ENCODE measurements around the gene DNAJB2. TPM values are rescaled to one million over a fixed set of nuclear protein-coding genes. Genes with fewer than 3 reads are reported as not detected.
"Not testable (repeated sequence)": the region's sequence is repeated elsewhere in the genome, so short reads cannot be mapped to it uniquely, and the experiment has no call there.

Gene DNAJB2
- total and polyA plus RNA-seq, 7 experiments from 2014 or later, result 6.7 to 134 (median 107) TPM

GRCh38 chr2:219287116-219287440, 7.9 kb downstream of the DNAJB2 start:
- H3K27me3 ChIP-seq (ENCODE audit: control insufficient read depth in 2 of 2, insufficient read depth in 2 of 2, low read length in 2 of 2); H3K4me3 Mint-ChIP-seq; H3K4me3 ChIP-seq (ENCODE audit: low read length); H3K4me1 ChIP-seq (ENCODE audit: control insufficient read depth in 2 of 2, insufficient read depth in 2 of 2, low read length in 2 of 2); H3K27ac ChIP-seq (ENCODE audit: low read depth, low read length); H3K9me3 ChIP-seq (ENCODE audit: control insufficient read depth in 2 of 3, low read length in 3 of 3); H3K9me3 Mint-ChIP-seq; DNase-seq; H3K27me3 Mint-ChIP-seq; ATAC-seq; intact Hi-C loops (cut with micrococcal nuclease): not testable (repeated sequence)
- Mint-ChIP-seq H3K27ac (peak overlapping the region in 4 of 9 donors; percentile 12 to 82 (median 43)), H3K36me3 (peaks cover 0 to 19% (median 8%) of the 10 kb centered on the region in 5 donors), H3K4me1 (peaks cover 5 to 18% (median 9%) of the 10 kb centered on the region in 7 donors)
- POLR2A ChIA-PET, result interaction anchor here (1.0 kb wide), 1 partner anchor 8 kb away, joined by 3 read pairs; no protein-coding TSS in a partner anchor
- CTCF ChIA-PET, result interaction anchor here (0.6 to 2.0 kb wide), 5 partner anchors 8 to 50 kb away, joined by 3 to 12 read pairs (median 3); partner anchors contain the start of gene DNAJB2
- peaks cover 0 to 46% (median 13%) of the 10 kb centered on the region in 3 experiments for H3K36me3 ChIP-seq (ENCODE audit: control insufficient read depth in 2 of 3, insufficient read depth in 3 of 3, low read length in 3 of 3)

GRCh38 chr2:219287580-219288265, 8.6 kb downstream of the DNAJB2 start:
- Histone ChIP-seq H3K27me3 (ENCODE audit: control insufficient read depth in 2 of 2, insufficient read depth in 2 of 2, low read length in 2 of 2) (no peaks in the 10 kb centered on the region), H3K9me3 (ENCODE audit: control insufficient read depth in 2 of 3, low read length in 3 of 3) (no peaks in the 10 kb centered on the region), H3K4me1 (ENCODE audit: control insufficient read depth in 2 of 2, insufficient read depth in 2 of 2, low read length in 2 of 2) (no peaks in the 10 kb centered on the region), H3K4me3 (ENCODE audit: low read length) (no peak overlapping the region), H3K27ac (ENCODE audit: low read depth, low read length) (peak overlapping the region; percentile 17), H3K36me3 (ENCODE audit: control insufficient read depth in 2 of 3, insufficient read depth in 3 of 3, low read length in 3 of 3) (peaks cover 0 to 40% (median 6%) of the 10 kb centered on the region in 3 experiments)
- no peaks in the 10 kb centered on the region for H3K9me3 Mint-ChIP-seq
- peaks cover 0 to 12% (median 5%) of the 10 kb centered on the region in 5 donors for H3K36me3 Mint-ChIP-seq
- CTCF ChIA-PET, result interaction anchor here (0.8 kb wide), 1 partner anchor 9 kb away, joined by 5 read pairs; the partner anchor contains the start of gene DNAJB2
- DNase-seq (no peak), ATAC-seq (no peak)
- no peak overlapping the region for H3K4me3 Mint-ChIP-seq
- peak overlapping the region in 4 of 9 donors; percentile 51 to 85 (median 60) for H3K27ac Mint-ChIP-seq
- peaks cover 0 to 3% (median 0%) of the 10 kb centered on the region in 5 donors for H3K27me3 Mint-ChIP-seq
- H3K4me1 Mint-ChIP-seq, result peaks cover 5 to 13% (median 6%) of the 10 kb centered on the region in 7 donors
- intact Hi-C loops (cut with micrococcal nuclease), result no loop called here
- POLR2A ChIA-PET, result interaction anchor here (0.7 kb wide), 1 partner anchor 40 kb away, joined by 3 read pairs; no protein-coding TSS in a partner anchor

- H3K27me3 Mint-ChIP-seq, result peaks cover 0 to 3% (median 0%) of the 10 kb centered on the region in 5 donors
- no peak overlapping the region for H3K27ac Mint-ChIP-seq
- H3K36me3 ChIP-seq (ENCODE audit: control insufficient read depth in 2 of 3, insufficient read depth in 3 of 3, low read length in 3 of 3), result peaks cover 0 to 26% (median 0%) of the 10 kb centered on the region in 3 experiments
- no peak for ATAC-seq
- H3K27me3 ChIP-seq (ENCODE audit: control insufficient read depth in 2 of 2, insufficient read depth in 2 of 2, low read length in 2 of 2), result no peaks in the 10 kb centered on the region
- CTCF ChIA-PET, result no interaction called here
- DNase-seq, result no peak
- H3K27ac ChIP-seq (ENCODE audit: low read depth, low read length), result no peak overlapping the region
- no peaks in the 10 kb centered on the region for H3K9me3 ChIP-seq (ENCODE audit: control insufficient read depth in 2 of 3, low read length in 3 of 3)
- H3K4me3 Mint-ChIP-seq, result no peak overlapping the region
- H3K4me3 ChIP-seq (ENCODE audit: low read length), result no peak overlapping the region
- POLR2A ChIA-PET, result interaction anchor here (1.4 kb wide), 1 partner anchor 37 kb away, joined by 3 read pairs; no protein-coding TSS in a partner anchor
- peaks cover 0 to 5% (median 0%) of the 10 kb centered on the region in 5 donors for H3K36me3 Mint-ChIP-seq
- intact Hi-C loops (cut with micrococcal nuclease), result no loop called here
- H3K4me1 Mint-ChIP-seq, result peaks cover 2 to 6% (median 5%) of the 10 kb centered on the region in 7 donors
- no peaks in the 10 kb centered on the region for H3K4me1 ChIP-seq (ENCODE audit: control insufficient read depth in 2 of 2, insufficient read depth in 2 of 2, low read length in 2 of 2)
- no peaks in the 10 kb centered on the region for H3K9me3 Mint-ChIP-seq
Measured at GRCh38 chr2:219289195-219289536, 10.0 kb downstream of the DNAJB2 start.

- Mint-ChIP-seq H3K27ac (no peak overlapping the region), H3K36me3 (peaks cover 0 to 5% (median 0%) of the 10 kb centered on the region in 5 donors), H3K9me3 (no peaks in the 10 kb centered on the region), H3K4me1 (peaks cover 5 to 10% (median 8%) of the 10 kb centered on the region in 7 donors), H3K27me3 (peaks cover 0 to 3% (median 0%) of the 10 kb centered on the region in 5 donors), H3K4me3 (no peak overlapping the region)
- DNase-seq (no peak), ATAC-seq (no peak)
- intact Hi-C loops (cut with micrococcal nuclease), result loop anchor here in 1 of 2 donors (5.0 kb wide), 1 partner anchor 253 kb away; the partner anchor contains the start of genes CHPF and TMEM198
- no peaks in the 10 kb centered on the region for H3K9me3 ChIP-seq (ENCODE audit: control insufficient read depth in 2 of 3, low read length in 3 of 3)
- POLR2A ChIA-PET, result interaction anchor here (1.3 to 1.4 kb wide), 2 partner anchors 9 to 38 kb away, joined by 3 to 4 read pairs; no protein-coding TSS in a partner anchor
- no peaks in the 10 kb centered on the region for H3K27me3 ChIP-seq (ENCODE audit: control insufficient read depth in 2 of 2, insufficient read depth in 2 of 2, low read length in 2 of 2)
- H3K4me1 ChIP-seq (ENCODE audit: control insufficient read depth in 2 of 2, insufficient read depth in 2 of 2, low read length in 2 of 2), result peaks cover 0 to 2% of the 10 kb centered on the region in 2 donors
- CTCF ChIA-PET, result interaction anchor here (1.1 to 11.9 kb wide), 3 partner anchors 9 to 11 kb away, joined by 3 to 194 read pairs (median 3); partner anchors contain the start of gene DNAJB2
- H3K4me3 ChIP-seq (ENCODE audit: low read length), result no peak overlapping the region
- H3K36me3 ChIP-seq (ENCODE audit: control insufficient read depth in 2 of 3, insufficient read depth in 3 of 3, low read length in 3 of 3), result peaks cover 0 to 20% (median 0%) of the 10 kb centered on the region in 3 experiments
- H3K27ac ChIP-seq (ENCODE audit: low read depth, low read length), result no peak overlapping the region
Measured at GRCh38 chr2:219289537-219290361, 10.6 kb downstream of the DNAJB2 start.

- Histone ChIP-seq H3K27ac (ENCODE audit: low read depth, low read length) (no peak overlapping the region), H3K9me3 (ENCODE audit: control insufficient read depth in 2 of 3, low read length in 3 of 3) (no peaks in the 10 kb centered on the region), H3K27me3 (ENCODE audit: control insufficient read depth in 2 of 2, insufficient read depth in 2 of 2, low read length in 2 of 2) (no peaks in the 10 kb centered on the region), H3K4me1 (ENCODE audit: control insufficient read depth in 2 of 2, insufficient read depth in 2 of 2, low read length in 2 of 2) (peaks cover 2 to 4% of the 10 kb centered on the region in 2 donors), H3K36me3 (ENCODE audit: control insufficient read depth in 2 of 3, insufficient read depth in 3 of 3, low read length in 3 of 3) (peaks cover 0 to 12% (median 0%) of the 10 kb centered on the region in 3 experiments), H3K4me3 (ENCODE audit: low read length) (no peak overlapping the region)
- Mint-ChIP-seq H3K27ac (no peak overlapping the region), H3K9me3 (no peaks in the 10 kb centered on the region), H3K27me3 (peaks cover 0 to 4% (median 0%) of the 10 kb centered on the region in 5 donors), H3K36me3 (peaks cover 0 to 2% (median 0%) of the 10 kb centered on the region in 5 donors), H3K4me1 (peaks cover 7 to 17% (median 13%) of the 10 kb centered on the region in 7 donors), H3K4me3 (no peak overlapping the region)
- ATAC-seq, result no peak
- ChIA-PET POLR2A (interaction anchor here (1.3 to 1.4 kb wide), 3 partner anchors 9 to 38 kb away, joined by 3 to 6 read pairs (median 4); partner anchors contain the start of gene DNAJB2), CTCF (interaction anchor here (0.9 to 11.9 kb wide), 5 partner anchors 9 to 115 kb away, joined by 3 to 194 read pairs (median 3); partner anchors contain the start of gene DNAJB2)
- DNase-seq, result no peak
- intact Hi-C loops (cut with micrococcal nuclease), result loop anchor here in 1 of 2 donors (5.0 kb wide), 1 partner anchor 252 kb away; the partner anchor contains the start of genes CHPF and TMEM198
Measured at GRCh38 chr2:219290381-219291171, 11.4 kb downstream of the DNAJB2 start.
